RWPE2 (cell line): ENCODE measurements around the gene VWA3A.

ENCODE experiments used
- ATAC-seq: fragments of 200-7000 bp; cut with Tn5 transposase; 3 replicates; pipeline ENCODE4 v1.9.1; 2021; ENCODE audit warnings: low read depth
- DNase-seq: peaks from one replicate; pipeline ENCODE4 v3.0.0-alpha.2; 2020; ENCODE audit warnings: low spot score
- H3K27ac ChIP-seq: fragments of 450-650 bp; 2 replicates; pipeline ENCODE4 v1.5.1; 2017; ENCODE audit warnings: mild to moderate bottlenecking; ENCODE audit not compliant: poor library complexity, severe bottlenecking
- H3K27me3 ChIP-seq: fragments of 250-450 bp; sonication (Bioruptor Pico); 2 replicates; pipeline ENCODE4 v1.5.1; 2021; ENCODE audit warnings: mild to moderate bottlenecking, moderate library complexity; ENCODE audit not compliant: insufficient read depth, poor library complexity, severe bottlenecking
- H3K36me3 ChIP-seq: fragments of 250-450 bp; sonication (Bioruptor Pico); 2 replicates; pipeline ENCODE4 v1.5.1; 2020; ENCODE audit warnings: low read depth, mild to moderate bottlenecking, moderate library complexity
- H3K4me1 ChIP-seq: fragments of 250-450 bp; sonication (Bioruptor Pico); 2 replicates; pipeline ENCODE4 v1.5.1; 2021; ENCODE audit warnings: mild to moderate bottlenecking, moderate library complexity; ENCODE audit not compliant: insufficient read depth, poor library complexity, severe bottlenecking
- H3K4me3 ChIP-seq: fragments of 250-450 bp; sonication (Bioruptor Pico); 2 replicates; pipeline ENCODE4 v1.5.1; 2021; ENCODE audit warnings: mild to moderate bottlenecking, moderate library complexity; ENCODE audit not compliant: severe bottlenecking
- H3K9me3 ChIP-seq: fragments of 250-450 bp; sonication (Bioruptor Pico); 2 replicates; pipeline ENCODE4 v1.5.1; 2021; ENCODE audit warnings: mild to moderate bottlenecking, moderate library complexity; ENCODE audit not compliant: severe bottlenecking
- CTCF ChIP-seq: fragments of 450-650 bp; IDR thresholded peaks from one replicate; pipeline ENCODE4 v1.5.1; 2017; ENCODE audit warnings: mild to moderate bottlenecking, moderate library complexity; ENCODE audit not compliant: poor library complexity, severe bottlenecking

The VWA3A gene

GRCh38 chr16:22053921-22054341, 38.4 kb upstream of the VWA3A start:
- Histone ChIP-seq H3K27me3 (no peaks in the 10 kb centered on the region), H3K9me3 (no peaks in the 10 kb centered on the region), H3K4me1 (peaks cover 19% of the 10 kb centered on the region), H3K36me3 (peaks cover 28% of the 10 kb centered on the region), H3K27ac (no peak overlapping the region), H3K4me3 (no peak overlapping the region)
- DNase-seq (no peak), ATAC-seq (no peak)
- TF ChIP-seq CTCF: no peak

- DNase-seq (no peak), ATAC-seq (no peak)
- Histone ChIP-seq H3K4me1 (peaks cover 18% of the 10 kb centered on the region), H3K9me3 (no peaks in the 10 kb centered on the region), H3K27ac (no peak overlapping the region), H3K36me3 (peaks cover 28% of the 10 kb centered on the region), H3K27me3 (no peaks in the 10 kb centered on the region), H3K4me3 (no peak overlapping the region)
- no peak for TF ChIP-seq CTCF
Measured at GRCh38 chr16:22054847-22055590, 37.3 kb upstream of the VWA3A start.

- Histone ChIP-seq H3K9me3 (no peaks in the 10 kb centered on the region), H3K4me3 (no peak overlapping the region), H3K4me1 (peaks cover 10% of the 10 kb centered on the region), H3K27ac (no peak overlapping the region), H3K27me3 (no peaks in the 10 kb centered on the region), H3K36me3 (peaks cover 28% of the 10 kb centered on the region)
- no peak for DNase-seq
- ATAC-seq: no peak
- no peak for TF ChIP-seq CTCF
Measured at GRCh38 chr16:22055881-22056280, 36.5 kb upstream of the VWA3A start.

GRCh38 chr16:22063888-22064467, 28.4 kb upstream of the VWA3A start:
- Histone ChIP-seq H3K27ac (peak overlapping the region; percentile 94), H3K36me3 (peaks cover 22% of the 10 kb centered on the region), H3K9me3 (peaks cover 5% of the 10 kb centered on the region), H3K4me3 (no peak overlapping the region), H3K27me3 (no peaks in the 10 kb centered on the region), H3K4me1 (peaks cover 38% of the 10 kb centered on the region)
- TF ChIP-seq CTCF: no peak
- no peak for DNase-seq
- no peak for ATAC-seq

- Histone ChIP-seq H3K9me3 (peaks cover 5% of the 10 kb centered on the region), H3K27ac (peak overlapping the region; percentile 94), H3K4me3 (no peak overlapping the region), H3K4me1 (peaks cover 51% of the 10 kb centered on the region), H3K27me3 (no peaks in the 10 kb centered on the region), H3K36me3 (peaks cover 22% of the 10 kb centered on the region)
- no peak for DNase-seq
- ATAC-seq: peak; percentile 80
- TF ChIP-seq CTCF: no peak
Measured at GRCh38 chr16:22065252-22065651, 27.1 kb upstream of the VWA3A start.
